ENCODE results near the gene IL19.
A peak's percentile ranks its signal among the peaks of the same experiment; 100 is the strongest.

IL19 gene, protein sequence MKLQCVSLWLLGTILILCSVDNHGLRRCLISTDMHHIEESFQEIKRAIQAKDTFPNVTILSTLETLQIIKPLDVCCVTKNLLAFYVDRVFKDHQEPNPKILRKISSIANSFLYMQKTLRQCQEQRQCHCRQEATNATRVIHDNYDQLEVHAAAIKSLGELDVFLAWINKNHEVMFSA

DNA sequence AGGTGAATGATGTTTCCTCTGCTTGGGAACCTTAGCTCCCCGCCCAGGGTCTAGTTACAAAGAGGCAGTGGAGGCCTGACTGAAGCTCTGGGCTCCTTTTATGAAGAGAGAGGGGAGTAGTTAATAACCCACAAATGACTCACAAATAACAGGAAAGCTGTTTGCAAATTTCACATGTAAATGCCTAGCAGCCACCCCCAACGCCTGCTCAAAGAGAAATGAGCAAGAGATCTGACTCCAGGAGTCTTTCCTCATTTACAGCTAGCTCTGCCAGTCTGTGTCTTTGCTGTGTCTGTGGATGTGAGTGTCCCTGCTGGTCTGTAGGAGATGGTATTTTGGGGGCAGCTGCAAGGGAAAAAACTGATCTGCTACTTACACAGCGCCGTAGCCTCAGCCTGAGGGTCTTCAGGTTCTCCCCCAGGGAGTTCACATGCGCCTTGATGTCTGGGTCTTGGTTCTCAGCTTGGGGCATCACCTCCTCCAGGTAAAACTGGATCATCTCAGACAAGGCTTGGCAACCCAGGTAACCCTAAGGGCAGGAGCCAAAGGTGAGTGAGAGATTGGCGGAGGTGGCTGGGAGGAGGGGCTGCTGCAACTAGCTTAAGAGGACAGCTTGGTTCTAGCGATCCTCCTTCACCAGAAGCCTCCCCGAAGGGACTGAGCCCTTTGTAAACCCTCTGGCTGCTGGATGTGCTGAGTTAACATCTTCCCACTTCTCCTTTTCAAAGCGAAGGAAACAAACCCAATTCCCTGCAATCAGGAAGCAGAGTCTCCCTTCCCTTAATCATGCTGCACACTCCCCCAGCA is at the start of gene IL19:
TSS of gene IL19 (plus strand) at position 243 of the 807 bp plus-strand sequence. CDS start 65,890 bp downstream, outside the sequence.
- no peak for DNase-seq (ENCODE audit: low read depth, low spot score)

DNA sequence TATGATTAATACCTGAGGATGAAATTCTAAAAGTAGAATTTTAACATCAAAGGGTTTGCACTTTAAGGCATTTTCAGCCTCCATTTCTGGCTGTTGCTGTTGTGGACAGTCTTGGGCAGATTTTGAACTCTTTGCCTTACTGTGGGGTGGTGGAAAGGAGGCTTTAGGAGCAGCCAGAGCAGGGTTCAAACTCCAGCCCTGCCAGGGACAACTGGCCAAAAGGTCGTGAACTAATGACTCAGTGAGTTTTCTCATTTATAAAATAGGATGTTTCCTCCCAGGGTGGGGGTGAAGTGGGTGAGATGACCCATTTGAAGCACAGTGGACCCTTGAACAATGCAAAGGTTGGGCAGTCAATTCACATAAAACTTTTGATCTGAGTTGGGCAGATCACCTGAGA is 49.1 kb upstream of the IL19 start:
- DNase-seq (ENCODE audit: low read depth, low spot score): no peak

DNA sequence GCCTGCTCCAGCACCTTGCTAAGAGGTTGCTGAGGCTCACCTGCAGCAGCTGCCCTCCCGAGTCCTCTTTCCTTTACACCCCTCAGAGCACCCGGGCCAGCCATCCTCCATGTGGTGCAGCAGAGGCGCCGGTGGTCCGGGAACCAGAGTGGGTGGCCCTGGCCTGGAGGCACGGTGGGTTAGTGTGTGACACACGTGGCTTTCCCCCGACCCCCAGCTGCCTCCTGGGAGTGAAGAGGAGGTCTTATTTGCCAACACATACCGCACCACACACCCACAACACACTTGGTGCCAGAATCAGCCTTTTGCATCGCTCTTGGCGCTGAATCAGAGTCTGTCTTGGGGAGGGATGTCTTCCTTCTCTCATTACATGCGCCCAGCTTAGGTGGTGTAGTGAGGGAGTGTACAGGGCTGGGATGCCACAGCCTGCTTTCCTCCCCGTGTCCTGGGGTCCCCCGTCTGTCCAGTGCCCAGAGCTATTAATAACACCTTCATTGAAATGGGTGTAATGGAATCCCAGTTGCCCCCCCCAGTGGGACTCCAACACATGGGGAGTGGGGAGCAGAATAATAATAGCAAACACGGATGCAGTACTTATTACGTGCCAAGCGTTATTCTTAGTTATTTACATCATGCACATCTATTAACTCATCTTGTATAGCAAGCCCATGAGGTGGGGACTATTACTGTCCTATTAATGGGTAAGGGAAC is 47.7 kb upstream of the IL19 start:
- no peak for DNase-seq (ENCODE audit: low read depth, low spot score)

DNA sequence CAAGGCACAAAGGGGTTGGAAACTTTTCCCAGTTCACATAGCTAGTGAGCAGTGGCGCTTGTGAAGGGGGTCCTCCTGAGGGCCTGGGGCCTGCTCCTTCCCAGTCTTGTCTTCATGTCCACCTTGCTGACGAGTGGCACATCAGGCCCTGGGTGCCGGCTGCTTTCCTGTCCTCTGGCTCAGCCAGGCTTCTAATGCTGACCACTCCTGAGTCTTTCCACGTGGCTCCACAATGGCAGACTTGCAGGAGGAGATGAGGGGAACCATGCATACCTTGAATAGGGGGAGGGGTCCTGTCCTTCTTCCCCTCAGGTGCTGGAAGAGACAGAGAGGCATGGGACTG is 47.1 kb upstream of the IL19 start:
- DNase-seq (ENCODE audit: low read depth, low spot score): no peak

DNA sequence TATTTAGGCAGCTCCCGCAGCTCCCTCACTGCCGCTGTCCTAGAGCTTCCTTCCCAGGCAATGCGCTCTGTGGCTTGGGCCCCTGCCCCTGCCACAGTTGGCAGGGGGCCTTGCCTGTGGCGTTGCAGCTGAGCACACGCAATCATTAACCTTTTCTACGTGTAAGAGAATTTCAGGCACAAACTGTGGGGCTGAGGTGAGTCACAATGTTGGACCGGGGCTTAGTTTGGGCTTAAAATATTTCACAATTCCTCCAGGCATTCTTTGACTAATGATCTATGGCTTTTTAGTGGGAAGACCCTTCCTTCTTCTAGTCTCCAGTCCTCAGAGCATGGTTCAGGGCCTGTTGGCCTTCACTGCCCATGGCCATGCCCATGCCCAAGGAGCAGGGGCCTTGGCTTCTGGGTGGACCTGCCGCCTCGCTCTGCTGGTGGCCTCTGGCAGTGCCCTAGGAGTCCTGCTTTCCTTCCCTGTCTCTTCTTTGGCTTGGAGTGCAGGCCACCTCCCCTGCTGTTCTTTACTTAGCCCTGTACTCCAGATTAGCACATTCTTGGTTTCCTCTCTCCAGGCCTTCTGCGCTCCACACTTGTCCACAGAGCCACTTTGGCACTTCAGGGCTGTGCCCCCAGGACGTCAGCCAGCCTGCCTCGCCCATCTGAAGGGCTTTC is 46.6 kb upstream of the IL19 start:
- no peak for DNase-seq (ENCODE audit: low read depth, low spot score)

GRCh38 chr1:206725109-206725963 is 45.2 kb upstream of the IL19 start:
- no peak for DNase-seq (ENCODE audit: low read depth, low spot score)

DNA sequence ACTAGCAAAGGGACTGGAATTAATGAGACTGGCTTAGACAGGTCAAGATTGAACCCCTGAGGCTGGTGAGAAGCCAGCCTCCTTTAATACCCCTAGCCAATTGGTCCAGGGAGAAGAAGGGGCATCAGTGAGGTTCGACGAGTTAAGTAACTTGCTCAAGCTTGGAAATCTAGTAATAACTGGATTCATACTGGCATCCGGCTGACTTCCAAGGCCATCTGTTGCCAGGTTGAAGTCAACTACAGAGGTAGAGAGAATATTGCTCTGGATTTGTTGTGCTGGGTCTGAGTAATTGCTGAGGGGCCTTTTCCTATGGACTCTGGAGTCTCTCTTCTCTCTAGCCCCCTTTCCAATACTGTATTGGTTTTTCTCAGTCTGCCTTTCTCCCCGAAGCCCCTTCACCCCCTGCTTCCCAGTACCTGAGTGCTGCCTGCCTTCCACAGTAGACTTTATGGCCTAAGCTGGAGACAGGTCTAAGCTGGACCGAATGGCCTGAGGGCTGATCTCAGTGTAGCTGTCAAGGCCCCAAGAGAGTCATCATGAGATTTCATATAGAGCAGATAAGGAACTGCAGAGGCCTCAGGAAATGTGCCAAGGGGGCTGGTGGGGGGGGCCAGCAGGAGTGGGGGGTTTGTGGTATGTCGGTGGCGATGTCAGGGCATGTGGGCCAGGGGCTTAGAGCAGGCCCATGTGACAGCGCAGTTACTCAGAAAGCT is 42.4 kb upstream of the IL19 start:
- DNase-seq (ENCODE audit: low read depth, low spot score): no peak

- DNase-seq (ENCODE audit: low read depth, low spot score): no peak
Observed at GRCh38 chr1:206728697-206728987, 41.9 kb upstream of the IL19 start.

DNA sequence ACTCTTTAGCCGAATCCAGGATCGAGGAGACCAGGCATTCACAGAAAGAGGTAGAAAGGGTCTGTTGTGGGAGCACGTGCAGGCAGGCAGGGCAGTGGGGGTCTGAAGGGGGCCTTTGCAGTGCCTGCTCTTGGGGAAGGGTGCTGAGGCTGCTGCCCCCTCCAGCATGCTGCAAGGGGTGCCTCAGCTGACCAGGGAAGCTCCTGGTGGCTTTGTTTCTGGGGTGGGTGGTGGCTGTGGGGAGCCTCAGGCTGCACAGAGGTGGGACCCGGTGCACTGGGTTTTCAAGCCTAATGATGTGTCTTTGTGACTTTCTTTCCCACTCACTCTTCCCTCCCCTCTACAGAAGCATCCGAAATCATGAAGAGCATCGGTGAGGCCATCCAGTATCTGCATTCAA is 41.5 kb upstream of the IL19 start:
- no peak for DNase-seq (ENCODE audit: low read depth, low spot score)

GRCh38 chr1:206729507-206729906 is 41.1 kb upstream of the IL19 start:
- no peak for DNase-seq (ENCODE audit: low read depth, low spot score)

- DNase-seq (ENCODE audit: low read depth, low spot score): no peak
Observed at GRCh38 chr1:206732508-206732907, 38.1 kb upstream of the IL19 start.

- DNase-seq (ENCODE audit: low read depth, low spot score): no peak
Observed at GRCh38 chr1:206732992-206733391, 37.6 kb upstream of the IL19 start.

DNA sequence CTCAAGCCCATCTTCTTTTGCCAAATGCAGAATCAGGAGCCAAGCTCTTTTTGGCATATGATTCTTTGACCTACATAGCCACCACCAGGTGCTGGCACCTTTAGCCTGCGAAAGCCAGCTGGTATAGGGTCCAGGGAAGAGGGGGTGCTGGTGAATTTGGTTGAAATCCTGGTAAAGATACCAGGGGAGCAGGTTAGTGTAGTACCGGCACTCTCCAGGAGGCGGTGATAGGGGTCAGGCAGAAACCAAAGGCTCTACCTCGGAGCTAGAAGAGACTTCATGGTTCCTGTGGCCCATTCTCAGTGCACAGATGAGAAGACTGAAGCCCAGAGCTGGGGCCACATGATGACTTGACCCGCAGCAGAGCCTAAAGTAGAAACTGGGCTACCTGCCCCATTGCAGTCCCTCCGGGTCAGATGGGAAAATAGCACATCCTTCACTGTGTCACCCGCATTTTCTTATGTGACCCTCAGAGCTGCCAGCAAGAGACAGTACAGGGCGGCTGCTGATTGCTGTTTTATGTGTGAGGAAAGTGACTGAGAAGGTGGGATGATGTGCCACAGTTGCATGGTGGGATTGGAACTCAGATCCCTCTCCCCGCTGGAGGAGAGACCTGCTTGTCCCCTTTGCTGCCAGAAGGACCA is 36.0 kb upstream of the IL19 start:
- peak; percentile 75 for DNase-seq (ENCODE audit: low read depth, low spot score)

- no peak for DNase-seq (ENCODE audit: low read depth, low spot score)
Observed at GRCh38 chr1:206735553-206736031, 35.0 kb upstream of the IL19 start.

GRCh38 chr1:206736878-206737728 is 33.5 kb upstream of the IL19 start:
- no peak for DNase-seq (ENCODE audit: low read depth, low spot score)

DNA sequence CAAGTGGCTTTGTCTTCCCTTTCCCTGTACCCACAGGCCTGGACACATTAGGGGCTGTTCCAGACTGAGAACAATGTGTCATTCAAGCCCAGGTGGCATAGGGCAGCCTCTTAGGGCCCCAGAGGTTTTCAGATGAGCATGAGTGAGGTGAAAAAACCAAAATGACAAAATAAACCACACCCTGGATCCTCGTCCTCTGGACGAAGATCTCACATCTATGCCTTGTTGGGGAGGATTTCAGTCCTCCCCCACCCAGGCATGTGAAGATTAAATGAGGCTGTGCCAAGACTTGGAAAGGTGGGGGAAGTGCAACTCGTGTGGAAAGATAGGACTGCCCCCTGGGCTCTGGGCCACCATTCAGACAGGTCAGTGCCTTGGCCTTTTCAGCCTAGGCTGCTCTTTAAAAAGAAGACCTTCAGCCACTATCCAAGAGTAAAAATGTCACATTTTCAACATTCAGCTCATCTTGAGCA is 32.8 kb upstream of the IL19 start:
- DNase-seq (ENCODE audit: low read depth, low spot score): no peak

- no peak for DNase-seq (ENCODE audit: low read depth, low spot score)
Observed at GRCh38 chr1:206738370-206739366, 31.9 kb upstream of the IL19 start.
